ENCODE measurements around the gene RFFL.
"Not testable (repeated sequence)": the region's sequence is repeated elsewhere in the genome, so short reads cannot be mapped to it uniquely, and the experiment has no call there.

The RFFL gene

GRCh38 chr17:35046740-35047283 is 16.7 kb downstream of the RFFL start:
- peak; percentile 44 for DNase-seq

GRCh38 chr17:35046245-35046644 is 17.3 kb downstream of the RFFL start:
- no peak for DNase-seq

GRCh38 chr17:35045458-35045979 is 18.0 kb downstream of the RFFL start:
- not testable (repeated sequence) for DNase-seq

- DNase-seq, result no peak
Observed at GRCh38 chr17:35044181-35044580, 19.3 kb downstream of the RFFL start.

- no peak for DNase-seq
Observed at GRCh38 chr17:35041390-35041789, 22.1 kb downstream of the RFFL start.

- no peak for DNase-seq
Observed at GRCh38 chr17:35038453-35038852, 25.1 kb downstream of the RFFL start.

- DNase-seq, result no peak
Observed at GRCh38 chr17:35030780-35031179, 32.7 kb downstream of the RFFL start.

- no peak for DNase-seq
Observed at GRCh38 chr17:35028531-35029262, 34.8 kb downstream of the RFFL start.

GRCh38 chr17:35028097-35028496 is 35.4 kb downstream of the RFFL start:
- DNase-seq, result not testable (repeated sequence)

- DNase-seq, result no peak
Observed at GRCh38 chr17:35025541-35025940, 38.0 kb downstream of the RFFL start.

- no peak for DNase-seq
Observed at GRCh38 chr17:35023538-35023937, 40.0 kb downstream of the RFFL start.

- peak; percentile 50 for DNase-seq
Observed at GRCh38 chr17:35022536-35023063, 40.9 kb downstream of the RFFL start.

GRCh38 chr17:35021520-35022380 is 41.8 kb downstream of the RFFL start:
- DNase-seq, result no peak

- no peak for DNase-seq
Observed at GRCh38 chr17:35019386-35020179, 43.9 kb downstream of the RFFL start.

GRCh38 chr17:35018814-35019213 is 44.7 kb downstream of the RFFL start:
- DNase-seq, result no peak

GRCh38 chr17:35017021-35017420 is 46.5 kb downstream of the RFFL start:
- no peak for DNase-seq

- no peak for DNase-seq
Observed at GRCh38 chr17:35016369-35016768, 47.1 kb downstream of the RFFL start.

GRCh38 chr17:35011671-35012216 is 51.8 kb downstream of the RFFL start:
- no peak for DNase-seq

GRCh38 chr17:35010093-35010492 is 53.4 kb downstream of the RFFL start:
- DNase-seq, result no peak

- no peak for DNase-seq
Observed at GRCh38 chr17:35006961-35007360, 56.5 kb downstream of the RFFL start.

- DNase-seq, result no peak
Observed at GRCh38 chr17:35006345-35006744, 57.2 kb downstream of the RFFL start.

- no peak for DNase-seq
Observed at GRCh38 chr17:35003778-35004177, 59.7 kb downstream of the RFFL start.
